ENCODE data around the gene HIVEP2. TPM values are rescaled to one million over a fixed set of nuclear protein-coding genes. Genes with fewer than 3 reads are reported as not detected.
A peak's percentile ranks its signal among the peaks of the same experiment; 100 is the strongest.

Gene HIVEP2
- total RNA-seq, 1 donor from 2014 or later = 18.7 TPM

DNA sequence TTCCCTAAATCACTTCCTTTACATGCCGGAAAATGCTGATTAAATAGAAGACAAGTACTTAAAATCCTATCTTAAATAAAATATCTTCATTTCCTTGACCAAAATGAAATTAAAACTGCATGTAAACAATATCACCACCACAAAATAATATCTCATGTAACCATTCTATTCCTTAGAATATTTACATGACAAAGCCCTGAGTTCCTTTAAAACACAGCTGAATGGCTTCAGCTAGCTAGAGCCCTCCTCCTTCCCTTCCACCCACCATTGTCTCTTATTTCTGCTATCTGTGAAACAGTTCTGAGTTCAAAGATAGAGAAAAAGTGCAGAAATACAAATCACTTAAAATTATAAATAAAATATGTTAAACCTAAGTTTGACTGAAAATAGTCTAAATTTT lies 103.1 kb downstream of the HIVEP2 start:
- DNase-seq = no peak

GRCh38 chr6:142839686-142840040 lies 105.3 kb downstream of the HIVEP2 start:
- no peak for DNase-seq

DNA sequence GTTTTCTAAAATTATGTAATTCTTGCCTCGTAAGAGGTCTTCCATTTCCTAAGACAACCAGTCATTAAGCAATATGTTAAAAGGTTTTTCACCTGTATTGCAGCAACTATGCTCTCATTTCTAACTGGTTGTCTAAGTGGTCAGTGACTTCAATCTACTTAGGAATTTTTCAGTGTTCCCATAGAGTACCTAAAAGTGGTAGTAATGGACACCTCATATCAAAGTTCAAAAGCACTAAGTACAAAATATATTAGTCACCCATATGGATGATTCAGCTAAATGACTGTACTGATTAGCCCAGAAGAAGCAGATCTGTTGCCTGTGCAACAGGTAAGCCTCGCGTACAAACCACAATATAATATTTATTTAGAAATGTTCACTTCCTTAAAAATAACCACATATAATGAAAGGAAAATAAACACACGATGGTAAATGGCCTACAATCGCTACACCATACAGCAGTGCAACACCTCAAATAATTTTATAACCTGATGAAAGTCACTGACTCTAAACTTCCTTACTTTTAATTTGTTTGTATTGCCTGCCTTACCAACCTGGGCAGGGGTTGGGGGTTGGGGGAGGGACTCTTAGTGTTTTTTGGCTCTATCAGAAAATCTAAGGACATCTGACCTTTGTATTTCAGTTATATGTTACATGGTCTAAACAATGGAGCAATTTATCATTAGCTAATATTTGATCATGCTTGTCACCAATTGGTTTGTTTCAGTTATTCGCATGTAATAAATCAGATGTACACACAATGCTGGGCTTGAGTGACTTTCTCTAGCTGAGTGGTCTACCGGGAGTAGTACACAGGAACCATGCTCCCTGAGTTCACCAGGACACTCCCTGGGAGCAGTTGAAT lies 105.9 kb downstream of the HIVEP2 start:
- DNase-seq = no peak

DNA sequence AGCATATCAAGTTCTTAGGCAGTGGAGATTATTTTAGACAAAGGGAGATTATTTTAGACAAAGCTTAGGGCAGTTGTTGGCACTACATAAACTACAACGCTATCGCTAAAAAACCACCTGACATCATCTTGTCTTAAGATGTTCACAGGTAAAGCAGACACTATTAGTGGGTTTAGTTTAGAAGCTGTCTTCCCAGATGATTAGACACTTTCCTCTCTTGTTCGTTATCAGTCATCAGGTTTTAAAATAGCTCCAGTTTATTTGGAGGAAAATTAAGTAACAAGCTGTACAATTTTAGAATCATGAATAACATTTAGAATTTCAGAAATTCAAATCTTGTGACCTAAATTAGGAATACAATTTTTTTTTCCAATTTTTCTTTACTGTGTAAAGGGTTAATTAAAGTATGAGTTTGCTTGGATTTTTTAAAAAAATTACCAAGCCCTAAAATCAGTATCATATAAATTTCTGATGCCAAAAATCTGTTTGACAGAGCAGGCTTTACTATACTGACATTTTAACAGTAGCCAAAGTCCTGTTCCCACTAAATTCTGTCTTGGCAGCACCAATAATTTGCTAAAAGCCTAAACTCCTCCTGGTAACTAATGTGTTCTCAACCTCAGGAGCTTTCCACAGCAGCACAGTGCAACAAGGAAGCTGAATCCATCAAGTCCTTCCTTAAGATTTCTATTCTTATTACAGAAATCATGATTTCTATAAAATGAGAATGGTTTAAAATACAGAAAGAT lies 109.0 kb downstream of the HIVEP2 start:
- no peak for DNase-seq

DNA sequence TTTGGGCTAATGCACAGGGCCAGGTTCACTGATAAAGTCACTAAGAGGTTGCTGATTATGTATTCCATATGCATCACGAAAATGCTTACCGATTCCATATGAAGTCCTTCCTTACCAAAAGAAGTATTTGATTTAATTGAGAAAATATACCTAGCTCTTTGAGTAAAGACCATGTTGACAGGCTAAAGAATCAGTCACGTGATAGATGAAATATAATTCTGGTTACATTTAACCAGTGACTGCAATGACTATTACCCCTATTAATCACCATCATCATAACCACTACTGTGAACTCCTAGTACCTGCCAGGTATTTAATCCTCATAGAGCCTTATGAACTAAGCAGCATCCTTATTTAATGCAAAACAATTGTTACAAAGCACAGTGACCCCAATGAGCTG lies 110.1 kb downstream of the HIVEP2 start:
- no peak for DNase-seq

GRCh38 chr6:142833798-142834197 lies 111.2 kb downstream of the HIVEP2 start:
- no peak for DNase-seq

DNA sequence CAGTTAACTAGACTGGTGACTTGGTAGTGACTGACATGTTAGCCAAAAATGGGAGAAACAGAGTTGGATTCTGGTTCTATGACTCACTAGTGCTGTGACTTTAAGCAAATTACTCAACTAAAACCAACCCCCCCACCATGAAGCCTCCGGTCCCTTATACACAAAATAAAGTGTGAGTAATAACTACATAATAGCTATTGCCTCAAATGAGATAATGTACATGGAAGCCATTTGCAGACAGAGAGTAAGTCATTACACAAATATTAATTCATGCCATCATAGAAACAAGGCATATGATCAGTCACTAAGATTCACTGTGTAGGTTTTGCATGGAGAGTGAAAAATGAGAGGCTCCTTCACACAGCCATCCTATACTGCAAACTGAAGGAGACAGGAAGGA lies 111.9 kb downstream of the HIVEP2 start:
- no peak for DNase-seq

DNA sequence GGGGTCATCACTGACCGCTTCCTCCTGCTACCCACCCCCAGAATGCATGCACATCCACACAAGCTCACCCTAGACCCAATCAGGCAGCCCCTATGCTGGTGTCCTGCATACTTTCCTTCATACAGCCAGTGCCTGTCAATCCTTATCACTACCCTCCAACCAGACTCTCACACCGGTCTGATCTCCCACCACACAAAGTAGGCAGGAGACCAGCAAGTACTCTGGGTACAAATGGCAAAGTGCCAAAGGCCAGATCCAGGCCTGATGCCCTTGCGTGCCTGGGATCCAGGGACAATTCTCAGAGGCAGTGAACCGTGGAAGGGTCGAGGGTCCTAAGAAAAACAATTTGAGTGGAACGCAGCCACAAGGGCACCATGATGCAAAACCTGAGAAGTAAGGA lies 114.2 kb downstream of the HIVEP2 start:
- DNase-seq = no peak

DNA sequence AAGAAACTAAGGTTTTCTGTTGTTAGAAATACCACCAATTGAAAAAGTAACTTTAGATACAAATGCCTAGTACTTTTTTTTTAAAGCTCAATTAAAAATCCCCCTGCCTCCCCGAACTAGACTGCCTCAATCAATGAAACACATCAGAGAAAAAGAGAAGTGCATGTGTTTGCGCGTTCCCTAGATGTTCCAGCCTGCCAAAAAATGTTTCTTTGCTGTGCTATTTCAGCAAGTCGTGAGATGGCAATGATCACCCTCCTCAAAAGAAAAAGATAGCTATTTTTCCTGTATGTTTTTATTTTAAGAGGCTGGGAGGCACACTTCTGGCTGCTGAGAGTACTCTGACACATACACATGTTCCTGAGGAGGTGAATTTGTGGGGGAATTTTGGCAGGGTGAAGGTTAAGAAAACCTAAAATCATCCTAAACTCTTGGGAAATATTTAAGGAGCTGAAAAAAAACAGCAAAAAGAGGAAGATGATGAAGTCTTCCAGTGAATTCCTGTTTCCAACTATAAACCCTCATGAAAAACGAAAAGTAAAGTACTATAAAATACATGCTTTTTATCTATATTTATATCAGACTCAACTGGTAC lies 114.8 kb downstream of the HIVEP2 start:
- DNase-seq = no peak

DNA sequence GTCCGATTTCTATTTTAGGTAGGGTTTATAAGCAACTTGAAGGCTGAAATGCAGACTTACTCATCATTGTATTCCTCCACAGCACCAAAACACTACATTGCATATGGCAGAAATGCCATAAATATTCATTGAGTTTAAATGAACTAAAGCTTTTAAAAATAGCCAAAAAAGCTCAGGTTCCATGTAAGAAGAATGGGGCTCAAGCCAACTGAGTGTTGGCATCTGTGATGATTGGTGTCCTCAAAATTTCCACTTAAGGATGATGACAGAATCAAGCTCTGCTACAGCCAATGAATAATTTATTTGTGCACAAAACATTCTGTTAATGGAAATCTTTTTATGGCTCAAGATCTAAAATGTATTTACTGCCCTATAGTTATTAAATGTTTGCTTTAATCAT lies 115.4 kb downstream of the HIVEP2 start:
- no peak for DNase-seq

DNA sequence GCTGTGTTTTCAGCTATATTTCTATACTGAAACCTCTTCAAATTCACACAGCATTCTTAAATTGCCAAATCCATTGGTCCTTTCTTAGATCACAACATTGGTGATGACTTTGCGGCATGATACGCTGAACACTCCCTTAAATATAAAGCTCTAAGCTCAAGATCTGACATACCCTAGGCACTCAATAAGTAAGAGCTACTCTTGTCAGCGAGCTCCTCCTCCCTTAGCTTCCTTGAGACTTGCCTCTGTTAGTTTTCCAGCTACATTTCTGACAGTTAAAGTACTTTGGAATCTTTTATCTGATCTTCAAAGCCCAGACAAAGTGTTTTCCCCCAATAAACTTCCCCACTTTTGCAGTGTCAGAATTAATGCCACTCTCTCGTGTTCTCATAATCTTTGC lies 117.0 kb downstream of the HIVEP2 start:
- no peak for DNase-seq

GRCh38 chr6:142827369-142827768 lies 117.6 kb downstream of the HIVEP2 start:
- DNase-seq = peak; percentile 29

- no peak for DNase-seq
Measured at GRCh38 chr6:142825760-142826159, 119.2 kb downstream of the HIVEP2 start.

- no peak for DNase-seq
Measured at GRCh38 chr6:142824426-142824825, 120.5 kb downstream of the HIVEP2 start.

- no peak for DNase-seq
Measured at GRCh38 chr6:142823256-142823902, 121.6 kb downstream of the HIVEP2 start.

DNA sequence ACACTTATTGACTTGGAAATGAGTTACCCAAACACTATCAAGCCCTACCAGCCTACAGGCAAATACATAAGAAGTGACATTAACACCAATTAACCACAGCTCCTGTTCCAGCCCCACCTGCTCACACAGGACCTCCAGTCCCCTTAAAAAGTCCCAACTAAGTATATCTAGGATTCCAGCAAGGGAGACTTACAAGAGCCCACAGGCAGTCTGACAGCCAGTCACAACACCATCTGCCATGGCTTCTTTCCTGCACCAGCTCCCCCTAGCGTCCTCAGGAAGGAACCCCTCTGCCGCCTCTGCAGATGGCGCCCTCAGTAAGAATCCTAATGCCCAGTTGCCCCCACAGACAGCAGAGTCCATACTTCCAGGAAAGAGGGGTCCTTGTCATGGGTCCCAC lies 122.1 kb downstream of the HIVEP2 start:
- DNase-seq = no peak

GRCh38 chr6:142822383-142822782 lies 122.6 kb downstream of the HIVEP2 start:
- DNase-seq = no peak

GRCh38 chr6:142821860-142822259 lies 123.1 kb downstream of the HIVEP2 start:
- no peak for DNase-seq

DNA sequence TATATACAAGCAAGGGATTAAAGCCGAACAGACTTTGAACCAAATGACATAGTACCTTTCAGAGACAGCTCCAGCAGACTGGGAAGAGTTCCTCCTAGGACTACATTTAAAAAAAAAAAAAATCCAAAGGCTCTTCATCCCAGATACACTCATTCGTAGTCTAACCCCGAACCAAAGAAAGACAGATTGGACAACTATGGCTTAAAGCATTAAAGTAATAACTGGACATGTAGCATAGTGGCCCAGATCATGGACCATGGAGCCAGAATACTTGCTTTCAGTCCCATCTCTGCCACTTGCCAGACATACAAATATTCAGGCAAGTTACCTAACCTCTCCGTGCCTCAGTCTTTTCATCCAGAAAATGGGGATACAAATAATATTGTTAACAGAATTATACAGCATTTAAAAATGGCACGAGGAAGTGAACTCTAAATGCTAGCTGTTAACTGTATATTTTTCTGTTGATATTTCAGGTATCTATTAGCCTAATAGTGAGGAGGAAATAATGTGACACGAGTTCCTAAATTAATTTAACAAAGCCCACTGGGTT lies 123.7 kb downstream of the HIVEP2 start:
- no peak for DNase-seq

DNA sequence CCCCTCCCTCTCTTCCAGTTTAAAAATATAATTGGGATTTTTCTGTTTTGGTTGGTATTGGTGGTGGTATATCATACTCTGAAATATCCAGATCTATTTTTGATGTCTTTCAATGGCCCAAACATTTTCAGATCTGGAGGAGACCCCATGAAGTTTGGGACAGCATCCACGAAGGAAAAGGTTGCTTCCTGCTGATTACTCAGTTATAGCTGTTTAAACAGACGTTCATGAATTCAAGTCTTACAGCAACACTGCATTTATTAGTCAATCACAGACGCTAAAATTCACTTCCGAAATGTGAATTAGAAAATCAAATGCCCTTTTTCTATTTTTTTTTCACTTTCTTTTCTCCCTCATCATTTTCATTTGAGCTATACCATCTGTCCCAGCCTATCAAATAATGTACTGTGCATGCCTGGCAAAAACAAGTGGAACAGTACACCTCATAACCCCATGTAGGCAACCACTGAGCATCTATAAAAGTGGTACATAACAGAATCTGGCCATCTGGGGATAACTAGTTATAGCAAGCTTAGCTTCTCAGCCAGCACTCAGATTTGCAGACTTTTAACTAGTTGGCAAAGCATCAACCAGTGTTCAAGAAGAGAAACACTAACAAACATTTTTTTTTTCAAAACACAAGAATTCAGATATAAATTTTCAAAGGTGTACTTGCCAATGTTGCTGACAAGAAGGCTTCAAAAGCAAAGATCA lies 124.5 kb downstream of the HIVEP2 start:
- no peak for DNase-seq

- DNase-seq = peak; percentile 81
Measured at GRCh38 chr6:142819603-142820337, 125.2 kb downstream of the HIVEP2 start.

Measured in skin of body (tissue), 2 donors.